Right renal pelvis (tissue), 4 donors: ENCODE data around the gene OLFML3. TPM values are rescaled to one million over a fixed set of nuclear protein-coding genes. Genes with fewer than 3 reads are reported as not detected.

ENCODE experiments used
- DNase-seq, 4 donors: peaks; one replicate each; pipeline ENCODE4 v3.0.0-alpha.2; 2013; ENCODE audit warnings: low read depth in 4 of 4, low spot score in 3 of 4, missing footprints in 1 of 4
- polyA plus RNA-seq, 4 donors: library from polyadenylated mRNA; unstranded; fragments of 120-200 nt; gene quantifications; one replicate each; pipeline ENCODE4 v1.2.1, GENCODE V29; 2013; ENCODE audit not compliant: insufficient read length in 4 of 4

OLFML3 gene
- polyA plus RNA-seq, 4 donors: 131 to 178 (median 166) TPM

DNA sequence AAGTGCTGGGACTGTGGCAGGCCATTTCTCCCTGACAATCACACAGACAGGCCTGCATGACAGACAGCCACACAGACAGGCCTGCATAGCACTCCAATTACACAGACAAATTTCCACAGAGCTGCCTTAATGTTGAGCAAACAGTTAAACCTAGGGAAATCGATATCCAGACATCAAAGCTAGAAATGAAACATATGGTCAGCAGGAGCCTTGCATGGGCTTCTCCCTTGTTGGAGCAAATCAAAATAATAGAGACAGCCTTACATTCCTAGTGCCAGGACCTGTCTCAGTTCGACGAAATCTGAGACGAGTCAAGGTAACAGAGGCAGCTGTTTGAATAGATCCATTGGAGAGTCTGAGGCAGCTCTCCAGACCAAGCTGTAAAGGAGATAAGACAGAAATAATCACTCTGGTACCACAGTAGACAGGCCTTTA lies 42.4 kb downstream of the OLFML3 start:
- DNase-seq: no peak

DNA sequence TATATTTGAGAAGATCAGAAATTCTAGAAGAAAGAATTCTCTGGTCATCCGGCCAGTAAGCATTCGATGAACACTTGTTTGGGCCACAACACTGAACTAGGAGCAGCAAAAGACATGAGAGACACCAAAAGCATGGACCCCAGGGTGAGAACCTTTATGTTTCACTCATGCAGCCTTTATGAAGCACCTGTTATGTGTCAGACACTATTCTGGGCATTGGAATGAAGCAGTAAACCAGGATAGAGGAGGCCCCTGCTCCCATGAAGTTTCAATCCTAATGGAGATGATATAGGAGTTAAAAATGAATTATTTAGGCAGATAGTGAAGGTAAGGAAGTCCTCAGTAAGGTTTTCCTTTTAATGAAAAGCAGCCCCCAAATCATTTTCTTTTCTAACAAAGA lies 43.6 kb downstream of the OLFML3 start:
- no peak for DNase-seq

DNA sequence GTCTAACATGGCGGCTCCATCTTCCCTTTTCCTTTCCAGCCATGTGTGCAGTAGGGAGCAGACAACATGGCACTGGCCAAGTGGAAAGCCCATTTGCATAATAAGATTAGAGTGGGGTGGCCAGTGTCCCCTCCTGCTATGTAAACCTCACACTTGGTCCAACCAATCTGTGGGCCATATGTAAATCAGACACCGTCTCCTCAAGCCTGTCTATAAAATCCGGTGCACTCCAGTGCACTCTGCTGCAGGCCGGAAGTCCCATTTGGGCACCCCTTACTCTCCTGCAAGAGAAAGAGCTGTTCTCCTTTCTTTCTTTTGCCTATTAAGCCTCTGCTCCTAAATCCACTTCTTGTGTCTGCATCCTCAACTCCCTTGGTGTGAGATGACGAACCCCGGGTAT lies 44.1 kb downstream of the OLFML3 start:
- DNase-seq: no peak

DNA sequence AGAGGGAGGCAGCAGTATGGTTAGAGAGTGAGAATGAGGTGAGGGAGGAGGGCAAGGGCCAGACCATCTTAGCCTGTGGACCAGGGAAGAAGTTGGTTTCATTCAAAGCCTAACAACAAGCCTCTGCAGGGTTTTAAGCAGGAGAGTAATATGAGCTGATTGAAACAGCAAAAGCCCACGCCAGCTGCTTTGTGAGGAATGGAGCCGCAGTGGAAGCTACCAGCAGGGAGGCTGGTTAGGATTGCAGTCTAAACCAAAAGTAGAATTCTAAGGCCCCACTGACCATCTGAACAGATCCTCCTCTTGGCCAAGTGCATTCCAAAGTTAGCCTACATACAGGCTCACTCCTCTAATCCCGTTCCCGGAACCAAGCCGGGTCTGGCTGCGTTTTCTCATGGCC lies 44.8 kb downstream of the OLFML3 start:
- DNase-seq: no peak

DNA sequence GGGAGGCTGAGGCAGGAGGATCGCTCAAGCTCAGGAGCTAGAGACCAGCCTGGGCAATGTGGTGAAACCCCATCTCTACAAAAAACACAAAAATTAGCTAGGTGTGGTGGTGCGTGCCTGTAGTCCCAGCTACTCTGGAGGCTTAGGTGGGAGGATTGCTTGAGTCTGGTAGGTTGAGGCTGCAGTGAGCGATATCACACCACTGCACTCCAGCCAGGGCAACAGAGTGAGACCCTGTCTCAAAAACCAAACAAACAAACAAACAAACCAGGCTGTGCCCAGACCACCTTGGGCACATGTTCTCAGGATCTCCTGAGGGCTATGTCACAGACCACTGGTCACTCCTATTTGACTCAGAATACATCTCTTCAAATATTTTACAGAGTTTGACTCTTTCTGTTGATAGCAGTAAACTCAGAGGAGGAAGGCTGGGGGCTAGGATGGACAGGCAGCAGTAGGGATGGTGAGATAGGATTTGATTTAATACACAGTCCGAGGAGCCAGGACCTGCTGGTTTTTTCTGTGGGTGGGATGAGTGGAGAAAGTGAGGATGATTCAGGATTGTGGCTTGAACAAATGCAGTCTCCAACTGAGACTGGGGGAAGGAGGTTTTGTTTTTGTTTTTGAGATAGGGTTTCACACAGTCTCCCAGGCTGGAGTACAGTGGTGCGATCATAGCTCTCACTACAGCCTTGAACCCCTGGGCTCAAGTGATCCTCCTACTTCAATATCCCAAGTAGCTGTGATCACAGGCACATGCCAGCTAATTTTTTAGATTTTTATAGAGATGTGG lies 46.5 kb downstream of the OLFML3 start:
- DNase-seq: no peak

DNA sequence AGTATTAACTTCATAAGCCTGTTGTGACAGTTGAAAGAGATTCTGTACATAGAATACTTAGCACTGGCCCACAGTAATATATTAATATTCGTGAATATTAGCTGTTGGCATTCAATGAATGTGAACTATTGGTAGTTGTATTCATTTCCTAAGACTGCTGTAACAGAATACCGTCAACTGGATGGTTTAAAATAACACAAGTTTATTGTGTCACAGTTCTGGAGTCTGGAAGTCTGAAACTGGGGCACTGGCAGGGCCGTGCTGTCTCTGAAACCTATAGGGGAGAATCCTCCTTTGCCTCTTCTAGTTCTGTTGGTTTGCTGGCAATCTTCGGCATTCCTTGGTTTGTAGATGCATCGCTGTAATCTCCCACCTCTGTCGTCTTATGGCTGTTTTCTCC lies 47.5 kb downstream of the OLFML3 start:
- no peak for DNase-seq

Other genes with a start within 250 kb of the OLFML3 start
- 10 to 100 TPM; 23.3 to 24.8 (median 23.9) TPM for gene PHTF1, start 220.0 kb upstream of the OLFML3 start, polyA plus RNA-seq
- gene RSBN1, start 167.0 kb upstream of the OLFML3 start, polyA plus RNA-seq: 10 to 100 TPM; 24.1 to 32.5 (median 27.7) TPM
- under 1 TPM; 0.27 to 0.51 (median 0.44) TPM for gene PTPN22, start 107.8 kb upstream of the OLFML3 start, polyA plus RNA-seq
- under 1 TPM; 0.56 to 0.90 (median 0.63) TPM for gene BCL2L15, start 91.9 kb upstream of the OLFML3 start, polyA plus RNA-seq
- 10 to 100 TPM; 24.0 to 33.0 (median 26.0) TPM for gene AP4B1, start 74.7 kb upstream of the OLFML3 start, polyA plus RNA-seq
- 10 to 100 TPM; 10.2 to 12.7 (median 11.1) TPM for gene DCLRE1B, start 74.1 kb upstream of the OLFML3 start, polyA plus RNA-seq
- 10 to 100 TPM; 38.7 to 47.9 (median 44.7) TPM for gene HIPK1, start 50.1 kb upstream of the OLFML3 start, polyA plus RNA-seq
- 1 to 10 TPM; 1.3 to 1.7 (median 1.5) TPM for gene SYT6, start 174.4 kb downstream of the OLFML3 start, polyA plus RNA-seq